Endothelial cell (in vitro differentiated cells): Measurements from ENCODE around the gene AKAP7. TPM values are rescaled to one million over a fixed set of nuclear protein-coding genes. Genes with fewer than 3 reads are reported as not detected.

Source experiments
- DNase-seq: peaks from one replicate; pipeline ENCODE4 v3.0.0; 2021; ENCODE audit warnings: low spot score
- H3K27ac Mint-ChIP-seq: one replicate; pipeline ENCODE4 v1.8.0; 2021; ENCODE audit warnings: mixed read lengths, inconsistent platforms; ENCODE audit not compliant: unreplicated experiment
- H3K27me3 Mint-ChIP-seq: one replicate; pipeline ENCODE4 v1.8.0; 2021; ENCODE audit warnings: mild to moderate bottlenecking, moderate library complexity, mixed read lengths, inconsistent platforms; ENCODE audit not compliant: unreplicated experiment
- H3K36me3 Mint-ChIP-seq: one replicate; pipeline ENCODE4 v1.8.0; 2021; ENCODE audit warnings: mild to moderate bottlenecking, low read depth, mixed read lengths, inconsistent platforms; ENCODE audit not compliant: unreplicated experiment
- H3K4me1 Mint-ChIP-seq: one replicate; pipeline ENCODE4 v1.8.0; 2021; ENCODE audit warnings: mild to moderate bottlenecking, mixed read lengths, inconsistent platforms; ENCODE audit not compliant: unreplicated experiment
- H3K4me3 Mint-ChIP-seq: one replicate; pipeline ENCODE4 v1.8.0; 2021; ENCODE audit warnings: mild to moderate bottlenecking, mixed read lengths, inconsistent platforms; ENCODE audit not compliant: unreplicated experiment
- H3K9me3 Mint-ChIP-seq: one replicate; pipeline ENCODE4 v1.8.0; 2021; ENCODE audit warnings: mixed read lengths, inconsistent platforms; ENCODE audit not compliant: unreplicated experiment
- CTCF ChIP-seq: fragments of 200-600 bp; sonication (generic); IDR thresholded peaks from one replicate; pipeline ENCODE4 v1.5.0; 2021; ENCODE audit warnings: antibody characterized with exemption; ENCODE audit not compliant: unreplicated experiment
- total RNA-seq: library from RNA; stranded (reverse); fragmentation: NEBNext Ultra II Directional; extraction: Animal tissue kit (Norgen Biotek cat#: 25700); gene quantifications from one replicate; pipeline ENCODE4 v1.2.1, GENCODE V29; 2021; ENCODE audit not compliant: unreplicated experiment

The AKAP7 gene
- total RNA-seq, 1 donor from 2014 or later: 5.2 TPM

DNA sequence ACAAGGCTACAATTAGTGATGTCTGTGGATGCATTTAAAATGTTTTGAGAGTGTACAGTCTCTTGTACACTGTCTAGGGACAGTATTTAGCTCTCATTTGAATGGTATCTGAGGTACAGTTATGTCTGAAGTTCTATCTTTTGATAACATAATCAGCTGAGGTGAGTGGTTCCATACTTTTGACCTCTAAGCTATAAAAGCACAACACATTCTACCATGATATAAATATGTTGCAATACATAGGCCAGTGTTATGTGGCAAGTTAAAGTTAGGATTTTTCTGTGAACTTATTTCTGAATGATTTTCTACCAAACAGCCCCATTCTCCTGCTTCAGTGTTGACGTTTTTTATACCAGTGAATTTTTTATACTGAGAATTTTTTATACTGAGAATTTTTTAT, 77.6 kb downstream of the AKAP7 start:
- Mint-ChIP-seq H3K9me3 (no peaks in the 10 kb centered on the region), H3K4me3 (no peak overlapping the region), H3K4me1 (peaks cover 6% of the 10 kb centered on the region), H3K27ac (no peak overlapping the region), H3K36me3 (no peaks in the 10 kb centered on the region), H3K27me3 (no peaks in the 10 kb centered on the region)
- DNase-seq: no peak
- no peak for TF ChIP-seq CTCF

GRCh38 chr6:131213501-131213990, 78.3 kb downstream of the AKAP7 start:
- H3K36me3 Mint-ChIP-seq: no peaks in the 10 kb centered on the region

GRCh38 chr6:131215219-131215618, 80.0 kb downstream of the AKAP7 start:
- H3K27me3 Mint-ChIP-seq: no peaks in the 10 kb centered on the region
- no peak for DNase-seq
- H3K9me3 Mint-ChIP-seq: no peaks in the 10 kb centered on the region
- TF ChIP-seq CTCF: no peak
- no peaks in the 10 kb centered on the region for H3K36me3 Mint-ChIP-seq
- peaks cover 6% of the 10 kb centered on the region for H3K4me1 Mint-ChIP-seq
- no peak overlapping the region for H3K27ac Mint-ChIP-seq
- no peak overlapping the region for H3K4me3 Mint-ChIP-seq

More at GRCh38 chr6:131213501-131213990, 78.3 kb downstream of the AKAP7 start:
- Mint-ChIP-seq H3K27me3 (no peaks in the 10 kb centered on the region), H3K9me3 (no peaks in the 10 kb centered on the region), H3K4me1 (peaks cover 6% of the 10 kb centered on the region), H3K27ac (no peak overlapping the region), H3K4me3 (no peak overlapping the region)
- DNase-seq: no peak
- TF ChIP-seq CTCF: no peak

DNA sequence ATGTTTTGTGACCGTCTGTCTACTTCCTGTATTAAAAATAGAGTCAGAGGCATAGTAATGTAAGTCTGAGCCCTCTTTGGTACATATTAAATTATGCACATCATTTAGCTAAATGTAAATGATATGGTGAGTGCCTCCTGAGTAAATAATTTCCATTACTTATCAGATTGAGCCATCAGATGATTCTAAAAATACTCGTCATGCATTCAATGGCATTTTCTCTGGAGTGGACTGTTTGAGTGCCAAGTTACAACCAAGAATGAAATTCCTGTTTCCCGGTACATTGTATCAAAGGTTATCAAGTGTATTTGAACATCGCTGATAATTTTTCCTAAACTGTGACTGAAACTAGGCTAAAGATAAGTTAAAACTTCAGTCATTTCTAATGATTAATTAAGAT, 81.0 kb downstream of the AKAP7 start:
- TF ChIP-seq CTCF: no peak
- peaks cover 6% of the 10 kb centered on the region for H3K4me1 Mint-ChIP-seq
- H3K9me3 Mint-ChIP-seq: no peaks in the 10 kb centered on the region
- H3K27me3 Mint-ChIP-seq: no peaks in the 10 kb centered on the region
- no peak for DNase-seq
- no peak overlapping the region for H3K4me3 Mint-ChIP-seq
- no peak overlapping the region for H3K27ac Mint-ChIP-seq
- H3K36me3 Mint-ChIP-seq: peaks cover 4% of the 10 kb centered on the region

DNA sequence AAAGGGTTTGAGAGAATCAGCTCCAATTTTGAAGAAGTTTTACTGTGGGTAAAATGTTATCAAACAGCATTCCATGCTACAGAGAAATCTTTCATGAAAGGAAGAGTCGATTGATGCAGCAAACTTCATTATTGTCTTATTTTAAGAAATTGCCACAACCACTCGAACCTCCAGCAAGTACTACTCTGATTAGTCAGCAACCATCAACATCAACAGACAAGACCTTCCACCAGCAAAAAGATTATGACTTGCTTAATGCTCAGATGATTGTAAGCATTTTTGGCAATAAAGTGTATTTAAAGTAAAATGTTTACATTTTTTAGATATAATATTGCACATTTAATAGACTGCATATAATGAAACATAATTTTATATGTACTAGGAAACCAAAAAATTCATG, 87.5 kb downstream of the AKAP7 start:
- no peaks in the 10 kb centered on the region for H3K27me3 Mint-ChIP-seq
- H3K9me3 Mint-ChIP-seq: no peaks in the 10 kb centered on the region
- H3K4me3 Mint-ChIP-seq: no peak overlapping the region
- H3K27ac Mint-ChIP-seq: no peak overlapping the region
- H3K4me1 Mint-ChIP-seq: no peaks in the 10 kb centered on the region
- no peak for DNase-seq
- no peak for TF ChIP-seq CTCF
- peaks cover 4% of the 10 kb centered on the region for H3K36me3 Mint-ChIP-seq
